HCT116 (cell line): ENCODE measurements around the gene NRCAM. TPM values are rescaled to one million over a fixed set of nuclear protein-coding genes. Genes with fewer than 3 reads are reported as not detected.

Experiments used
- ATAC-seq: fragments of 200-7000 bp; cut with Tn5 transposase; 2 replicates; pipeline ENCODE4 v1.9.1; 2020; ENCODE audit warnings: mild to moderate bottlenecking, moderate library complexity
- BruUV-seq: library from RNA; stranded (reverse); fragments of 400-500 nt; replicated peaks from 2 replicates; lab custom pipeline; 2021; lab: Mats Ljungman, UMichigan
- CTCF ChIA-PET: fragments of 300-600 bp; sonication (Branson Sonifier 250); formaldehyde crosslinking; loops from one replicate; lab custom pipeline; 2021; ENCODE audit warnings: antibody characterized with exemption; lab: Charles Lee
- POLR2A ChIA-PET: fragments of 300-600, 350-600 bp; sonication (Branson Sonifier 250); formaldehyde crosslinking; loops from one replicate; lab custom pipeline; 2021; ENCODE audit warnings: antibody characterized with exemption; lab: Charles Lee
- RAD21 ChIA-PET, 2 experiments: fragments of 300-600 bp; sonication (Branson Sonifier 250); formaldehyde crosslinking; loops; one replicate each; lab custom pipeline; 2023; ENCODE audit warnings: low total read pairs in 2 of 2; ENCODE audit not compliant: uncharacterized antibody in 2 of 2, unreplicated experiment in 2 of 2, low non-redundant PET in 1 of 2; lab: Charles Lee
- DNase-seq: peaks from one replicate; pipeline ENCODE4 v3.0.0-alpha.2; 2010; ENCODE audit warnings: low read depth, low spot score
- H2AFZ ChIP-seq: fragments of 200-600 bp; shearing (Covaris generic), sonication (generic); 2 replicates; pipeline ENCODE4 v1.6.1; 2017; ENCODE audit warnings: low read depth, mixed run types, mixed read lengths, antibody characterized with exemption, low read length; ENCODE audit not compliant: poor library complexity, severe bottlenecking
- H3K27ac ChIP-seq: 2 replicates; pipeline ENCODE4 v1.5.1; 2012; ENCODE audit warnings: low read depth, low read length
- H3K27me3 ChIP-seq: fragments of 200-600 bp; sonication (generic); 2 replicates; pipeline ENCODE4 v1.6.1; 2016; ENCODE audit warnings: mixed run types, low read length, mixed read lengths; ENCODE audit not compliant: insufficient read depth
- H3K36me3 ChIP-seq, 2 experiments: fragments of 200-500 bp in 1 of 2; fragments of 200-600 bp in 1 of 2; sonication (Bioruptor generic) in 1 of 2; sonication (generic) in 1 of 2; 2 replicates each; pipeline versions ENCODE4 v1.5.1 to v1.6.1; 2014 to 2016; ENCODE audit warnings: low read length in 2 of 2, inconsistent platforms in 1 of 2, mixed read lengths in 1 of 2, mixed run types in 1 of 2; ENCODE audit not compliant: insufficient read depth in 2 of 2, control insufficient read depth in 1 of 2
- H3K4me1 ChIP-seq, 2 experiments: fragments of 200-600 bp in 1 of 2; sonication (generic) in 1 of 2; 2 replicates each; pipeline versions ENCODE4 v1.5.1 to v1.6.1; 2012 to 2017; ENCODE audit warnings: low read length in 2 of 2, inconsistent platforms in 1 of 2, mild to moderate bottlenecking in 1 of 2, mixed read lengths in 1 of 2, mixed run types in 1 of 2, moderate library complexity in 1 of 2; ENCODE audit not compliant: insufficient read depth in 2 of 2, control insufficient read depth in 1 of 2
- H3K4me2 ChIP-seq: fragments of 200-600 bp; sonication (generic); 2 replicates; pipeline ENCODE4 v1.6.1; 2017; ENCODE audit warnings: mixed run types, low read length, mixed read lengths
- H3K4me3 ChIP-seq, 2 experiments: fragments of 200-600 bp in 1 of 2; sonication (generic) in 1 of 2; replicated peaks in 1 of 2; 2 replicates each; pipeline ENCODE4 v1.5.1; 2011 to 2016; ENCODE audit warnings: low read length in 2 of 2, control low read depth in 1 of 2, low read depth in 1 of 2, mild to moderate bottlenecking in 1 of 2, mixed read lengths in 1 of 2, mixed run types in 1 of 2
- H3K79me2 ChIP-seq: fragments of 200-600 bp; sonication (generic); 2 replicates; pipeline ENCODE4 v1.6.1; 2017; ENCODE audit warnings: mild to moderate bottlenecking, mixed run types, low read length, moderate library complexity, mixed read lengths; ENCODE audit not compliant: insufficient read depth
- H3K9ac ChIP-seq: fragments of 200-600 bp; sonication (generic); 2 replicates; pipeline ENCODE4 v1.6.1; 2016; ENCODE audit warnings: low read length, mixed read lengths
- H3K9me2 ChIP-seq: fragments of 200-600 bp; sonication (generic), shearing (Covaris generic); 2 replicates; pipeline ENCODE4 v1.6.1; 2017; ENCODE audit warnings: mixed run types, mild to moderate bottlenecking, moderate library complexity; ENCODE audit not compliant: insufficient read depth
- H3K9me3 ChIP-seq, 2 experiments: fragments of 200-500 bp in 1 of 2; fragments of 200-600 bp in 1 of 2; sonication (Bioruptor generic) in 1 of 2; sonication (generic) in 1 of 2; 2 replicates each; pipeline ENCODE4 v1.6.1; 2014 to 2017; ENCODE audit warnings: low read length in 2 of 2, mixed read lengths in 2 of 2, inconsistent platforms in 1 of 2, low read depth in 1 of 2, mild to moderate bottlenecking in 1 of 2, mixed run types in 1 of 2, moderate library complexity in 1 of 2; ENCODE audit not compliant: control insufficient read depth in 1 of 2, insufficient read depth in 1 of 2
- H4K20me1 ChIP-seq: fragments of 200-600 bp; sonication (generic), shearing (Covaris generic); 2 replicates; pipeline ENCODE4 v1.6.1; 2017; ENCODE audit warnings: mixed run types, mild to moderate bottlenecking, moderate library complexity; ENCODE audit not compliant: insufficient read depth
- ATF3 ChIP-seq: IDR thresholded peaks from 2 replicates; pipeline ENCODE4 v1.6.1; 2012
- CBX3 ChIP-seq: IDR thresholded peaks from 2 replicates; pipeline ENCODE4 v1.6.1; 2012; ENCODE audit warnings: low read depth
- CEBPB ChIP-seq: IDR thresholded peaks from 2 replicates; pipeline ENCODE4 v1.6.1; 2012; ENCODE audit warnings: low read depth
- ELF1 ChIP-seq: IDR thresholded peaks from 2 replicates; pipeline ENCODE4 v1.6.1; 2012; ENCODE audit warnings: low read depth, borderline replicate concordance
- EZH2 ChIP-seq: fragments of 200-600 bp; sonication (generic); IDR thresholded peaks from 2 replicates; pipeline ENCODE4 v1.6.1; 2017; ENCODE audit warnings: antibody characterized with exemption, mixed run types
- EZH2phosphoT487 ChIP-seq: fragments of 200-600 bp; IDR thresholded peaks from 2 replicates; pipeline ENCODE4 v1.6.1; 2018; ENCODE audit warnings: antibody characterized with exemption, borderline replicate concordance
- FOSL1 ChIP-seq: IDR thresholded peaks from 2 replicates; pipeline ENCODE4 v1.6.1; 2012; ENCODE audit warnings: low read depth
- MAX ChIP-seq: IDR thresholded peaks from 2 replicates; pipeline ENCODE4 v1.6.1; 2012
- POLR2A ChIP-seq: IDR thresholded peaks from 2 replicates; pipeline ENCODE4 v1.7.0; 2011; ENCODE audit warnings: borderline replicate concordance; ENCODE audit not compliant: insufficient read depth, insufficient read length; ENCODE audit errors: extremely low read depth
- POLR2AphosphoS5 ChIP-seq: IDR thresholded peaks from 2 replicates; pipeline ENCODE4 v1.6.1; 2011; ENCODE audit warnings: mild to moderate bottlenecking, low read depth, low read length, moderate library complexity
- RAD21 ChIP-seq: IDR thresholded peaks from 2 replicates; pipeline ENCODE4 v1.6.1; 2012; ENCODE audit warnings: low read depth, mild to moderate bottlenecking
- REST ChIP-seq: IDR thresholded peaks from 2 replicates; pipeline ENCODE4 v1.6.1; 2012; ENCODE audit warnings: low read depth
- SIN3A ChIP-seq: IDR thresholded peaks from 2 replicates; pipeline ENCODE4 v1.6.1; 2012; ENCODE audit warnings: low read depth
- SP1 ChIP-seq: IDR thresholded peaks from 2 replicates; pipeline ENCODE4 v1.6.1; 2012; ENCODE audit warnings: low read depth
- SRF ChIP-seq: IDR thresholded peaks from 2 replicates; pipeline ENCODE4 v1.6.1; 2012; ENCODE audit warnings: low read depth
- YY1 ChIP-seq: IDR thresholded peaks from 2 replicates; pipeline ENCODE4 v1.6.1; 2011; ENCODE audit warnings: low read length, low read depth, moderate library complexity, mild to moderate bottlenecking; ENCODE audit not compliant: insufficient replicate concordance; ENCODE audit errors: extremely low read depth
- ZBTB33 ChIP-seq: IDR thresholded peaks from 2 replicates; pipeline ENCODE4 v1.6.1; 2011; ENCODE audit warnings: mild to moderate bottlenecking, low read length, moderate library complexity; ENCODE audit not compliant: insufficient replicate concordance; ENCODE audit errors: extremely low read depth
- ZFX ChIP-seq: fragments of 450-650 bp; IDR thresholded peaks from 2 replicates; pipeline ENCODE4 v1.6.1; 2017
- ZNF274 ChIP-seq: fragments of 200-500 bp; sonication (Bioruptor generic); IDR thresholded peaks from 2 replicates; pipeline ENCODE4 v1.6.1; 2014; ENCODE audit warnings: mild to moderate bottlenecking, low read depth, low read length, inconsistent platforms
- intact Hi-C: fragments of 100-400 bp; cut with micrococcal nuclease; formaldehyde crosslinking; loops from 2 replicates; pipeline ENCODE4 v1.10.0; 2022
- total RNA-seq: library from RNA; stranded (reverse); gene quantifications from one replicate; pipeline ENCODE4 v1.2.1, GENCODE V29; 2021; ENCODE audit not compliant: unreplicated experiment

The NRCAM gene
- total RNA-seq, 1 experiment from 2014 or later = 0.15 TPM

GRCh38 chr7:108232076-108232475 is 224.2 kb downstream of the NRCAM start (continued):
- TF ChIP-seq ZBTB33 (no peak), SP1 (no peak)

GRCh38 chr7:108231221-108231620 is 225.0 kb downstream of the NRCAM start:
- CTCF ChIA-PET = no interaction called here
- Histone ChIP-seq H3K9ac (no peak overlapping the region), H3K27me3 (no peaks in the 10 kb centered on the region), H4K20me1 (no peaks in the 10 kb centered on the region), H2AFZ (no peak overlapping the region), H3K27ac (no peak overlapping the region), H3K4me1 (peaks cover 0 to 7% of the 10 kb centered on the region in 2 experiments; a peak in 1 of 4 replicates), H3K36me3 (no peaks in the 10 kb centered on the region), H3K79me2 (no peaks in the 10 kb centered on the region), H3K9me3 (no peaks in the 10 kb centered on the region), H3K4me2 (no peak overlapping the region), H3K9me2 (no peaks in the 10 kb centered on the region), H3K4me3 (no peak overlapping the region)
- BruUV-seq = no TSS peak
- no peak for DNase-seq
- RAD21 ChIA-PET = no interaction called here
- intact Hi-C loops = no loop called here
- ATAC-seq = no peak
- TF ChIP-seq POLR2AphosphoS5 = no peak
- no peak for TF ChIP-seq ZFX
- no peak for TF ChIP-seq ZNF274
- TF ChIP-seq SIN3A = no peak
- no peak for TF ChIP-seq SP1
- TF ChIP-seq FOSL1 = no peak
- no peak for TF ChIP-seq RAD21
- no peak for TF ChIP-seq EZH2phosphoT487
- TF ChIP-seq REST = no peak
- no peak for TF ChIP-seq EZH2
- no peak for TF ChIP-seq ATF3
- TF ChIP-seq MAX = no peak
- TF ChIP-seq ZBTB33 = no peak
- TF ChIP-seq CBX3 = no peak
- no peak for TF ChIP-seq SRF
- TF ChIP-seq CEBPB = no peak
- no peak for TF ChIP-seq YY1
- TF ChIP-seq POLR2A = no peak
- no peak for TF ChIP-seq ELF1
- POLR2A ChIA-PET = no interaction called here
